ENCODE measurements around the gene BANF2.

- TF ChIP-seq CTCF (IDR thresholded peaks at IDR 0.05; ENCODE audit: poor library complexity) (no peak), EZH2 (IDR thresholded peaks at IDR 0.05; ENCODE audit: borderline replicate concordance) (no peak), EZH2phosphoT487 (IDR thresholded peaks at IDR 0.05; ENCODE audit: low read depth, severe bottlenecking, unreplicated experiment) (no peak)
Observed at GRCh38 chr20:17712201-17712600, 12.4 kb downstream of the BANF2 start.

Data from hepatocyte (in vitro differentiated cells).